ENCODE results near the gene TNFAIP2. TPM values are rescaled to one million over a fixed set of nuclear protein-coding genes. Genes with fewer than 3 reads are reported as not detected.
"Not testable (repeated sequence)": the region's sequence is repeated elsewhere in the genome, so short reads cannot be mapped to it uniquely, and the experiment has no call there.

The TNFAIP2 gene
- total RNA-seq, 3 donors from 2014 or later = 43.6 to 76.5 (median 60.0) TPM

GRCh38 chr14:103112400-103113243 lies 10.6 kb upstream of the TNFAIP2 start:
- Histone ChIP-seq H3K27me3 (no peaks in the 10 kb centered on the region), H3K9me3 (no peaks in the 10 kb centered on the region), H3K36me3 (no peaks in the 10 kb centered on the region), H3K4me3 (no peak overlapping the region), H3K27ac (no peak overlapping the region), H3K4me1 (peaks cover 14 to 15% of the 10 kb centered on the region in 2 donors)
- DNase-seq (ENCODE audit: low spot score in 2 of 2) = no peak
- TF ChIP-seq POLR2AphosphoS5 (IDR thresholded peaks at IDR 0.05) (no peak), POLR2A (IDR thresholded peaks at IDR 0.05) (no peak)
- TF ChIP-seq, protein P1, sequence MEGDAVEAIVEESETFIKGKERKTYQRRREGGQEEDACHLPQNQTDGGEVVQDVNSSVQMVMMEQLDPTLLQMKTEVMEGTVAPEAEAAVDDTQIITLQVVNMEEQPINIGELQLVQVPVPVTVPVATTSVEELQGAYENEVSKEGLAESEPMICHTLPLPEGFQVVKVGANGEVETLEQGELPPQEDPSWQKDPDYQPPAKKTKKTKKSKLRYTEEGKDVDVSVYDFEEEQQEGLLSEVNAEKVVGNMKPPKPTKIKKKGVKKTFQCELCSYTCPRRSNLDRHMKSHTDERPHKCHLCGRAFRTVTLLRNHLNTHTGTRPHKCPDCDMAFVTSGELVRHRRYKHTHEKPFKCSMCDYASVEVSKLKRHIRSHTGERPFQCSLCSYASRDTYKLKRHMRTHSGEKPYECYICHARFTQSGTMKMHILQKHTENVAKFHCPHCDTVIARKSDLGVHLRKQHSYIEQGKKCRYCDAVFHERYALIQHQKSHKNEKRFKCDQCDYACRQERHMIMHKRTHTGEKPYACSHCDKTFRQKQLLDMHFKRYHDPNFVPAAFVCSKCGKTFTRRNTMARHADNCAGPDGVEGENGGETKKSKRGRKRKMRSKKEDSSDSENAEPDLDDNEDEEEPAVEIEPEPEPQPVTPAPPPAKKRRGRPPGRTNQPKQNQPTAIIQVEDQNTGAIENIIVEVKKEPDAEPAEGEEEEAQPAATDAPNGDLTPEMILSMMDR (IDR thresholded peaks at IDR 0.05) = no peak
- intact Hi-C loops (cut with DNase I; ENCODE audit: low total_unique reads) = no loop called here

DNA sequence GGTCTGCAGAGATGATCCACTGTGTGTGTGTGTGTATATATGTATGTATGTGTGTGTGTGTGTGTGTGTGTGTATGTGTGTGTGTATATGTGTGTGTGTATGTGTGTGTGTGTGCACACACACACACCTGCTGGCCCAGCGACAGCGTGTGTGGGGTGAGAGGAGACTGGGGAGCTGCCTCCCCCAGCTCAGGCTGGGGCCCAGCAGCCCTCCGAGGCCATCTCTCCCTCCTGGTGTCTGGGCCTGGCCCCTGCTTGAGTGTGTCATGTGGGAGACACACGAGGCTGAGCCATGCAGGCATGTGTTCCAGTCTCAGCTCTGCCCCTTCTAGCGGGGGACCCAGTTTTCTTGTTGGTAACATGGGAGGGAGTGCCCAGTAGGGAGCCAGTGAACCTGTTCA lies 10.0 kb upstream of the TNFAIP2 start:
- Histone ChIP-seq H3K4me1 (peaks cover 14 to 15% of the 10 kb centered on the region in 2 donors), H3K27me3 (no peaks in the 10 kb centered on the region), H3K36me3 (no peaks in the 10 kb centered on the region), H3K9me3 (no peaks in the 10 kb centered on the region), H3K4me3 (no peak overlapping the region), H3K27ac (no peak overlapping the region)
- TF ChIP-seq, protein P1 (IDR thresholded peaks at IDR 0.05) = no peak
- TF ChIP-seq POLR2A (IDR thresholded peaks at IDR 0.05) = no peak
- no peak for TF ChIP-seq POLR2AphosphoS5 (IDR thresholded peaks at IDR 0.05)
- intact Hi-C loops (cut with DNase I; ENCODE audit: low total_unique reads) = no loop called here
- no peak for DNase-seq (ENCODE audit: low spot score in 2 of 2)

DNA sequence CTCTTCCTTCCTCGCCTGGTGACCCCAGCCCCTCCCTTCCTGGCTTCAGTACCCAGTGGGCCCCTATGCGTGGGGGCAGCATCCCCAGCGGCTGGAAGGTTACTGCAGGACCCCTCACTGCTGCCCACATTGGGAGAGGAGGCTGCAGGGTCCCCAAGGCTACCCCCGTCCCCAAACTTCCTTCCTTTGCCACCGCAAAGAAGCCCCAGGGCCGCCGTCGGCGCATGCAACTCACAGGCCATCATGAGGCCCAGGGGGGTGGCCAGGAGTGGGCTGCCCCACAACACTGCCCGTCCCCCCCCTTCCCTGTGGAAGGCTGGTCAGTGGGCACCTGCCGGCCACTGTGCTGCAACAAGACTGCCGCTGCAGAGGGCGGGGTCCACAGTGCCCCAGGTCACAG lies 9.5 kb upstream of the TNFAIP2 start:
- H3K36me3 ChIP-seq = no peaks in the 10 kb centered on the region
- H3K4me1 ChIP-seq = peaks cover 14 to 15% of the 10 kb centered on the region in 2 donors
- DNase-seq (ENCODE audit: low spot score in 2 of 2) = no peak
- H3K9me3 ChIP-seq = no peaks in the 10 kb centered on the region
- TF ChIP-seq POLR2A (IDR thresholded peaks at IDR 0.05) (no peak), POLR2AphosphoS5 (IDR thresholded peaks at IDR 0.05) (no peak)
- TF ChIP-seq, protein P1 (IDR thresholded peaks at IDR 0.05) = no peak
- H3K27me3 ChIP-seq = no peaks in the 10 kb centered on the region
- peak overlapping the region in 1 of 2 donors; percentile 25 for H3K27ac ChIP-seq
- no peak overlapping the region for H3K4me3 ChIP-seq
- intact Hi-C loops (cut with DNase I; ENCODE audit: low total_unique reads) = no loop called here

GRCh38 chr14:103115086-103115679 lies 8.1 kb upstream of the TNFAIP2 start:
- H3K4me3 ChIP-seq = peak overlapping the region in 2 of 3 donors; percentile 26 to 47
- H3K36me3 ChIP-seq; H3K27me3 ChIP-seq; intact Hi-C loops (cut with DNase I; ENCODE audit: low total_unique reads); DNase-seq (ENCODE audit: low spot score in 2 of 2); H3K9me3 ChIP-seq: not testable (repeated sequence)
- peaks cover 14 to 15% of the 10 kb centered on the region in 2 donors for H3K4me1 ChIP-seq
- peak overlapping the region; percentile 66 to 71 for H3K27ac ChIP-seq

GRCh38 chr14:103115845-103116572 lies 7.3 kb upstream of the TNFAIP2 start:
- H3K27ac ChIP-seq = peak overlapping the region in 1 of 2 donors; percentile 71
- no peak for TF ChIP-seq POLR2A (IDR thresholded peaks at IDR 0.05)
- TF ChIP-seq, protein P1 (IDR thresholded peaks at IDR 0.05) = no peak
- no peak for TF ChIP-seq POLR2AphosphoS5 (IDR thresholded peaks at IDR 0.05)
- no peaks in the 10 kb centered on the region for H3K27me3 ChIP-seq
- H3K4me1 ChIP-seq = peaks cover 7 to 9% of the 10 kb centered on the region in 2 donors
- no peak overlapping the region for H3K4me3 ChIP-seq
- no peak for DNase-seq (ENCODE audit: low spot score in 2 of 2)
- H3K9me3 ChIP-seq = no peaks in the 10 kb centered on the region
- intact Hi-C loops (cut with DNase I; ENCODE audit: low total_unique reads) = no loop called here
- H3K36me3 ChIP-seq = no peaks in the 10 kb centered on the region

Data from breast epithelium (tissue), 4 donors.